Femur (tissue), 1 donor: Measurements from ENCODE around the gene DLG1.
"Not testable (repeated sequence)": the region's sequence is repeated elsewhere in the genome, so short reads cannot be mapped to it uniquely, and the experiment has no call there.

Source experiments
- DNase-seq: peaks from one replicate; pipeline ENCODE4 v3.0.0-alpha.2; 2017

DLG1 gene

GRCh38 chr3:197283045-197283444 lies 15.4 kb downstream of the DLG1 start:
- no peak for DNase-seq

- no peak for DNase-seq
Observed at GRCh38 chr3:197281849-197282248, 16.6 kb downstream of the DLG1 start.

- DNase-seq, result no peak
Observed at GRCh38 chr3:197280156-197280555, 18.3 kb downstream of the DLG1 start.

- no peak for DNase-seq
Observed at GRCh38 chr3:197278933-197279332, 19.5 kb downstream of the DLG1 start.

GRCh38 chr3:197276808-197277207 lies 21.6 kb downstream of the DLG1 start:
- DNase-seq, result not testable (repeated sequence)

GRCh38 chr3:197270558-197271317 lies 27.7 kb downstream of the DLG1 start:
- DNase-seq, result no peak

GRCh38 chr3:197269024-197269423 lies 29.4 kb downstream of the DLG1 start:
- DNase-seq, result no peak

GRCh38 chr3:197268294-197268693 lies 30.1 kb downstream of the DLG1 start:
- peak; percentile 43 for DNase-seq

GRCh38 chr3:197266331-197266730 lies 32.1 kb downstream of the DLG1 start:
- no peak for DNase-seq

GRCh38 chr3:197262709-197263108 lies 35.7 kb downstream of the DLG1 start:
- DNase-seq, result no peak

GRCh38 chr3:197261164-197261509 lies 37.3 kb downstream of the DLG1 start:
- no peak for DNase-seq

GRCh38 chr3:197260491-197261163 lies 37.8 kb downstream of the DLG1 start:
- no peak for DNase-seq

GRCh38 chr3:197259096-197259495 lies 39.3 kb downstream of the DLG1 start:
- DNase-seq, result no peak

- DNase-seq, result no peak
Observed at GRCh38 chr3:197258168-197258755, 40.1 kb downstream of the DLG1 start.

- no peak for DNase-seq
Observed at GRCh38 chr3:197257711-197258110, 40.7 kb downstream of the DLG1 start.

GRCh38 chr3:197256836-197257444 lies 41.5 kb downstream of the DLG1 start:
- DNase-seq, result peak; percentile 22

GRCh38 chr3:197256104-197256503 lies 42.3 kb downstream of the DLG1 start:
- no peak for DNase-seq

- no peak for DNase-seq
Observed at GRCh38 chr3:197253238-197253947, 45.0 kb downstream of the DLG1 start.

- no peak for DNase-seq
Observed at GRCh38 chr3:197249542-197249941, 48.9 kb downstream of the DLG1 start.

- DNase-seq, result no peak
Observed at GRCh38 chr3:197248341-197248740, 50.1 kb downstream of the DLG1 start.

GRCh38 chr3:197244751-197245150 lies 53.7 kb downstream of the DLG1 start:
- no peak for DNase-seq

GRCh38 chr3:197242784-197243432 lies 55.5 kb downstream of the DLG1 start:
- DNase-seq, result no peak

- no peak for DNase-seq
Observed at GRCh38 chr3:197241173-197241572, 57.2 kb downstream of the DLG1 start.
